Measurements from ENCODE around the gene WDR91.
A peak's percentile ranks its signal among the peaks of the same experiment; 100 is the strongest.

The WDR91 gene

GRCh38 chr7:135167365-135167917 is 43.9 kb downstream of the WDR91 start:
- no peak for DNase-seq (ENCODE audit: low read depth)
- TF ChIP-seq CTCF (IDR thresholded peaks at IDR 0.05; ENCODE audit: low read depth, low read length), result no peak
- no peak for TF ChIP-seq POLR2A (IDR thresholded peaks at IDR 0.05; ENCODE audit: extremely low read depth, insufficient read length)

GRCh38 chr7:135166338-135166990 is 44.9 kb downstream of the WDR91 start:
- TF ChIP-seq CTCF (IDR thresholded peaks at IDR 0.05; ENCODE audit: low read depth, low read length), result no peak
- no peak for TF ChIP-seq POLR2A (IDR thresholded peaks at IDR 0.05; ENCODE audit: extremely low read depth, insufficient read length)
- no peak for TF ChIP-seq MYC (IDR thresholded peaks at IDR 0.05; ENCODE audit: low read depth, low read length)
- TF ChIP-seq MAX (IDR thresholded peaks at IDR 0.05; ENCODE audit: low read depth, low read length), result no peak
- no peak for DNase-seq (ENCODE audit: low read depth)
- H3K4me3 ChIP-seq (ENCODE audit: low read depth, low read length), result no peak overlapping the region

More at GRCh38 chr7:135167365-135167917, 43.9 kb downstream of the WDR91 start:
- H3K4me3 ChIP-seq (ENCODE audit: low read depth, low read length), result peak overlapping the region; percentile 23

GRCh38 chr7:135165862-135166261 is 45.5 kb downstream of the WDR91 start:
- no peak for TF ChIP-seq MAX (IDR thresholded peaks at IDR 0.05; ENCODE audit: low read depth, low read length)
- TF ChIP-seq POLR2A (IDR thresholded peaks at IDR 0.05; ENCODE audit: extremely low read depth, insufficient read length), result no peak
- TF ChIP-seq MYC (IDR thresholded peaks at IDR 0.05; ENCODE audit: low read depth, low read length), result no peak
- TF ChIP-seq CTCF (IDR thresholded peaks at IDR 0.05; ENCODE audit: low read depth, low read length), result no peak
- peak; percentile 4 for DNase-seq (ENCODE audit: low read depth)
- H3K4me3 ChIP-seq (ENCODE audit: low read depth, low read length), result no peak overlapping the region

GRCh38 chr7:135164357-135165061 is 46.8 kb downstream of the WDR91 start:
- TF ChIP-seq POLR2A (IDR thresholded peaks at IDR 0.05; ENCODE audit: extremely low read depth, insufficient read length) (no peak), MYC (IDR thresholded peaks at IDR 0.05; ENCODE audit: low read depth, low read length) (no peak), MAX (IDR thresholded peaks at IDR 0.05; ENCODE audit: low read depth, low read length) (no peak), CTCF (IDR thresholded peaks at IDR 0.05; ENCODE audit: low read depth, low read length) (no peak)
- DNase-seq (ENCODE audit: low read depth), result peak; percentile 16
- H3K4me3 ChIP-seq (ENCODE audit: low read depth, low read length), result no peak overlapping the region

GRCh38 chr7:135162382-135163001 is 48.8 kb downstream of the WDR91 start:
- TF ChIP-seq MAX (IDR thresholded peaks at IDR 0.05; ENCODE audit: low read depth, low read length), result no peak
- no peak for TF ChIP-seq CTCF (IDR thresholded peaks at IDR 0.05; ENCODE audit: low read depth, low read length)
- DNase-seq (ENCODE audit: low read depth), result peak; percentile 38

More at GRCh38 chr7:135162382-135163001, 48.8 kb downstream of the WDR91 start:
- H3K4me3 ChIP-seq (ENCODE audit: low read depth, low read length), result no peak overlapping the region

Data from NB4 (cell line).